Subcutaneous abdominal adipose tissue (tissue), 5 donors: ENCODE results near the gene SATL1.
"Not testable (repeated sequence)": the region's sequence is repeated elsewhere in the genome, so short reads cannot be mapped to it uniquely, and the experiment has no call there.

Experiments used
- H3K27ac ChIP-seq: one replicate; pipeline ENCODE4 v1.7.0; 2013; ENCODE audit warnings: low read depth, mild to moderate bottlenecking, inconsistent platforms, low read length, moderate library complexity
- H3K27me3 ChIP-seq, 5 donors: one replicate each; pipeline ENCODE4 v1.7.0; 2013; ENCODE audit warnings: low read length in 5 of 5, inconsistent platforms in 1 of 5; ENCODE audit not compliant: control insufficient read depth in 5 of 5, insufficient read depth in 4 of 5
- H3K36me3 ChIP-seq, 5 donors: one replicate each; pipeline ENCODE4 v1.7.0; 2013; ENCODE audit warnings: low read length in 5 of 5; ENCODE audit not compliant: control insufficient read depth in 5 of 5, insufficient read depth in 5 of 5
- H3K4me1 ChIP-seq, 5 donors: one replicate each; pipeline ENCODE4 v1.7.0; 2013; ENCODE audit warnings: low read length in 5 of 5, mild to moderate bottlenecking in 3 of 5, moderate library complexity in 1 of 5; ENCODE audit not compliant: control insufficient read depth in 5 of 5, insufficient read depth in 5 of 5
- H3K4me3 ChIP-seq, 5 donors: one replicate each; pipeline ENCODE4 v1.7.0; 2013; ENCODE audit warnings: low read length in 5 of 5, low read depth in 1 of 5
- H3K9ac ChIP-seq, 5 donors: one replicate each; pipeline ENCODE4 v1.7.0; 2013; ENCODE audit warnings: low read length in 5 of 5, mild to moderate bottlenecking in 4 of 5, moderate library complexity in 3 of 5
- H3K9me3 ChIP-seq, 5 donors: one replicate each; pipeline ENCODE4 v1.7.0; 2013; ENCODE audit warnings: low read length in 5 of 5; ENCODE audit not compliant: control insufficient read depth in 5 of 5
- donor health status: healthy.
- donor health status: healthy.
- donor health status: healthy.
- donor health status: healthy.
- donor health status: healthy.

The SATL1 gene, protein sequence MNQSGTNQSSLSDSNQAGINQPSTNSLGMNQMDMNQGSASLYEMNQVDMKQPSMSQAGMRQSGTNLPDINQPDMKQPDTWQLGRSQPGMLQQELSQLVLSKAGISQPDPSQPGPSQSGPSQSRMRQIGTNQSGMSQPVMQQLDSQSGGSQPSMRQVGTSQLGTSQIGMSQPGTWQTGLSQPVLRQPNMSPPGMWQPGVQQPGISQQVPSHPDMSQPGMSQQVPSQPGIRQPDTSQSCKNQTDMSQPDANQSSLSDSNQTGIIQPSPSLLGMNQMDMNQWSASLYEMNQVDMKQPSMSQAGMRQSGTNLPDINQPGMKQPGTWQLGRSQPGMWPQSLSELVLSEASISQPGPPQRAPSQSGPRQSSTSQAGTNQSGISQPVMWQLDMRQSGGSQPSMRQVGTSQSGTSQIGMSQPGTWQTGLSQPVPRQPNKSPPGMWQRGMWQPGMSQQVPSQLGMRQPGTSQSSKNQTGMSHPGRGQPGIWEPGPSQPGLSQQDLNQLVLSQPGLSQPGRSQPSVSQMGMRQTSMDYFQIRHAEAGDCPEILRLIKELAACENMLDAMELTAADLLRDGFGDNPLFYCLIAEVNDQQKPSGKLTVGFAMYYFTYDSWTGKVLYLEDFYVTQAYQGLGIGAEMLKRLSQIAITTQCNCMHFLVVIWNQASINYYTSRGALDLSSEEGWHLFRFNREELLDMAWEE

DNA sequence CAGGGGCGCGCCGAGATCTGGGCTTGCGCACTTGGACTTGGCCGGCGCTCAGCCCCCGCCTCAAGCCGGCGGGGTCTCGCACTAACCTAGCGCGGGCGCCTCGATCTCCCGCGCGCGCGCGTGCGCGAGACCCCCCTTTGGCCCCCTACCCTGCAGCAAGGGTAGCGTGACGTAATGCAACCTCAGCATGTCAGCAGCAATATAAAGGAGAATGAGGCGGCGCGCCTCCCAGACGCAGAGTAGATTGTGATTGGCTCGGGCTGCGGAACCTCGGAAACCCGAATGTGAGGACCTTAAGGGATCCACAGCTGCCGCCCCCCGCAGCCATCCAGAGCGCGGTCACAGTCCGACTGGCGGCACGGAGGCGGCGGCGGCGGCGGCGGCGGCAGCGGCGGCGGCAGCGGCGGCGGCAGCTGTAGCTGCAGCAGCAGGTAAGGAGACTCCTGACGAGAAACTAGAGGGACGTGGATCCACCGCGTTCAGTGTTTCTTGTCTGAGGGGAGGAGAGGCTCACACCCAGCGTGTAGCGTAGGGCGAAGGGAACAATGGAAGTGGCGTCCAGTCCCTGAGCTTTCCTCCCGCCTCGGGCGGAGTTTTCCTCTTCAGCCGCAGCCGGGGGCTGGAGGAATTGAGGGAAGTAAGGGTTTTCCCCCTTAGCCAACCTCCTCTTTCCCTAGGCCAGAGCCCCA, at the start of gene SATL1, which contains the start of gene ZNF711:
SATL1 (minus strand) TSS at position 19 of the 689 bp plus-strand sequence. CDS start 134,811 bp downstream, outside the sequence.
ZNF711 (plus strand) TSS at position 231 of the 689 bp plus-strand sequence. CDS start 3,582 bp downstream, outside the sequence.
- no peaks in the 10 kb centered on the region for H3K9me3 ChIP-seq
- no peaks in the 10 kb centered on the region for H3K36me3 ChIP-seq
- peak within 1 kb of the TSS; percentile 61 to 81 (median 70) for H3K4me3 ChIP-seq
- H3K27ac ChIP-seq = no peak within 1 kb of the TSS
- H3K9ac ChIP-seq = peak within 1 kb of the TSS in 1 of 5 donors; percentile 11
- peaks cover 0 to 8% (median 5%) of the 10 kb centered on the region in 5 donors for H3K27me3 ChIP-seq
- peaks cover 0 to 11% (median 6%) of the 10 kb centered on the region in 5 donors for H3K4me1 ChIP-seq

DNA sequence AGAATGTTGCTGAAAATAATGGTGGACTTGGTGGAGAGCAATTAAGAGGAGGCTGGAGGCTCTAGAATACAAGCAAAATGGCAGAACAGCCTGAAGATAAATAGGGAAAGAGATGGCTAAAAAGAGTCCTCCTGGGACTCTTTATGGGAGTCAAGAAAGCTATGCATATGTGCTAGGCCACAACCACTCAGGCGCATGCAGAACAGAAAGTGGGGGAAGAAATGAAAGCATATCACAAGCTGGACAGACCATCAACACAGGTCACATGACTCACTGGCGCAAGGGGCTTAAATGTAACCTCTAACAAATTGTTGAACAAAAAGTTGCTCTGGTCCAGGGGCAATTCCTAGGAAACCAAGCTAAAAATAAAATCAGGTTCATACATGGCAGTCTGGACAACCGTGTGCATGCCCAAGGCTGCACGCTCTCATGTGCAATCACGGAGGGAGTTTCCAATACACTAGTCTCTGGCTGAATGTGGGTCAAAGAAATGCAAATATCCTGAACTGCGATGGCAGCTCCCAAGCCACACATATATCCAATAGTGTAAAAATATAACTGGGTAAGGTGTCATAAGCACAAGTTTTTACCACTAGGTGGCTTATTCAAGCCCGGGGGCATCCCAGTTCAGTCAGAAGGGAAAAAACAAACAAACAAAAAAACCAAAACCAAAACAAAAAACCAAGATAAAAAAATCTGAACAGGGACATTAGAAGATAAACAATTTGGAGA, 45.6 kb upstream of the SATL1 start:
- H3K36me3 ChIP-seq = no peaks in the 10 kb centered on the region
- peaks cover 0 to 7% (median 5%) of the 10 kb centered on the region in 5 donors for H3K9me3 ChIP-seq
- H3K27me3 ChIP-seq = no peaks in the 10 kb centered on the region
- H3K4me3 ChIP-seq = no peak overlapping the region
- H3K4me1 ChIP-seq = no peaks in the 10 kb centered on the region
- no peak overlapping the region for H3K27ac ChIP-seq
- H3K9ac ChIP-seq = no peak overlapping the region

DNA sequence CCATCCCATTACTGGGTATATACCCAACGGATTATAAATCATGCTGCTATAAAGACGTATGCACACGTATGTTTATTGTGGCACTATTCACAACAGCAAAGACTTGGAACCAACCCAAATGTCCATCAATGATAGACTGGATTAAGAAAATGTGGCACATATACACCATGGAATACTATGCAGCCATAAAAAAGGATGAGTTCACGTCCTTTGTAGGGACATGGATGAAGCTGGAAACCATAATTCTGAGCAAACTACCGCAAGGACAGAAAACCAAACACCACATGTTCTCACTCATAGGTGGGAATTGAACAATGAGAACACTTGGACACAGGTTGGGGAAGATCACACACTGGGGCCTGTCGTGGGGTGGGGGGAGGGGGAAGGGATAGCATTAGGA, 41.7 kb upstream of the SATL1 start:
- not testable (repeated sequence) for H3K36me3 ChIP-seq, H3K9me3 ChIP-seq, H3K27ac ChIP-seq, H3K9ac ChIP-seq, H3K27me3 ChIP-seq, H3K4me1 ChIP-seq, H3K4me3 ChIP-seq

DNA sequence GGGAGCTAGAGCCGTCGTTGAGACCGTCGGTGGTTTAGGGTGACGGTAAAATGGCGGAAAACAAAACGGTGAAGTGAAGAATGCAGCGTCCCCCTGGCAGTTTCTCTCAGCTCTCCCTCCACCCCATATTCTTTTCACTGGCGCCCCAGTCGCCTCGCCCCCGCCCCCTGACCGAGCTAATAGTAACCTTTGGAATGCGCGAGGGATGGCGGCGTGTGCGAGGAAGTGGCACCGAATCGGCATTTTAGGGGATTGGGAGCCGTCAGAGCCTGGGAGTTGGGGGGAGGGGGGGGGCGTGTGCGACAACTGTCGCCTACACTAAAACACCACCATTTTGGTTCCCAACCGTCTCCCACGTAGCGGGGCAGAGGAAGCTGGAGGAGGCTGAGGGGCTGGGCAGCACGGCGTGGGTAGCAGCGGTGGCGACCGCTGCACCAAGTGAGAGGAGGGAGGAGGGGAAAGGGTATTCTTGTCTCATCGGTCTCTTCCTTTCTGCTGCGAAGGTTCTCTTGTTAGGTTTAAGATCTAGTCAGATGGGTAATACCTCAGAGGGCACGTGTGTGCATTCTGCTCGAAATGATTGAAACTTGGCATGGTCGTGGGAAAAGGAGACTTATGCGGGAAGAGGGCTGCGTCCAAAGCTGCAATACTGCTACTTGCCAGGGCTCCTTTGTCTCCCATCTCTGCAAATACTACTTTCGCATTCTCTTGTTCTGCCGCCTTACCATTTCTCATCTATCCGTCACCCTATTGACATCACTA, 1.1 kb upstream of the SATL1 start:
- no peaks in the 10 kb centered on the region for H3K9me3 ChIP-seq
- no peak overlapping the region for H3K27ac ChIP-seq
- H3K9ac ChIP-seq = peak overlapping the region in 2 of 5 donors; percentile 11 to 35
- H3K4me1 ChIP-seq = peaks cover 0 to 11% (median 6%) of the 10 kb centered on the region in 5 donors
- peaks cover 0 to 8% (median 5%) of the 10 kb centered on the region in 5 donors for H3K27me3 ChIP-seq
- no peaks in the 10 kb centered on the region for H3K36me3 ChIP-seq
- H3K4me3 ChIP-seq = peak overlapping the region; percentile 61 to 81 (median 70)

DNA sequence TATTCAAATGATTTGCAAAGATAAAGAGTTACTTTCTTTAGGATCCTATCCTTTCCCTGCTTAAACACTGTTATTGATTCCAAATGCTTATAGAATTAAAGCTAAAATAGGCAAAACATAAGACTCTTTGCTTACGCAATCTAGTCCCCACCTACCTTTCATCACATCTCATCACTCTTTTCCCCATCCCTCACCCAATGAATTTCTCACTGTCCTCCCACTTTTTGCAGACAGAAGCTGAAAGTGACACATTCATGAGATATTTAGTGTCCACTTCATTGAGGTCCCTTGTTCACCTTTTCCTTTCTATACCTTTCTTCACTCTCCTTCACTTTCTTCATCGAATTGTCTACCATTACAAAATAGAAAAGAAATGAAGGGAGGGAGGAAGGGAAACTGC, 424 bp downstream of the SATL1 start:
- Histone ChIP-seq H3K27me3 (peaks cover 0 to 8% (median 5%) of the 10 kb centered on the region in 5 donors), H3K27ac (no peak overlapping the region), H3K9me3 (peaks cover 0 to 2% (median 0%) of the 10 kb centered on the region in 5 donors), H3K4me3 (peak overlapping the region in 1 of 5 donors; percentile 57), H3K36me3 (no peaks in the 10 kb centered on the region), H3K9ac (no peak overlapping the region), H3K4me1 (peaks cover 0 to 11% (median 6%) of the 10 kb centered on the region in 5 donors)

DNA sequence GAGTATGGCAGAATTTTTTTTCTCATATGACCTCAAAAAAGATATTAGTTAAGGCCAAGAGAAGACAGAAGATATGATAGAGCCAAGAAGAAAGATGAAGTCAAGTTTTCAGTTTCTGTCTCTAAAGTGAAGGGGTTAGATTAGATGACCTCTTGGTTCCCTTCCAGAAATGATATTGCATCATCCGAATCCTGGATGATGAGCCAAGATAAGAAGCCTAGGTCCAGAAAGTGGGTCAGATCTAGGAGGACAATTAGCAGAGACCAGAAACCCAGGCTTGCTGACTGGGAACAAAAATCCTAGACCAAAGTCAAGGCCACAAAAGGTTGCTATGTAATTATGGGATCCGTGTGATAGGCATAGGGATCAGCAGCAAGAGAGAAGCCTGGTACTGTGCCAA, 20.2 kb downstream of the SATL1 start:
- no peaks in the 10 kb centered on the region for H3K4me1 ChIP-seq
- H3K9me3 ChIP-seq = peaks cover 0 to 4% (median 0%) of the 10 kb centered on the region in 5 donors
- no peak overlapping the region for H3K9ac ChIP-seq
- no peak overlapping the region for H3K4me3 ChIP-seq
- no peak overlapping the region for H3K27ac ChIP-seq
- H3K27me3 ChIP-seq = peaks cover 0 to 4% (median 0%) of the 10 kb centered on the region in 5 donors
- H3K36me3 ChIP-seq = no peaks in the 10 kb centered on the region

DNA sequence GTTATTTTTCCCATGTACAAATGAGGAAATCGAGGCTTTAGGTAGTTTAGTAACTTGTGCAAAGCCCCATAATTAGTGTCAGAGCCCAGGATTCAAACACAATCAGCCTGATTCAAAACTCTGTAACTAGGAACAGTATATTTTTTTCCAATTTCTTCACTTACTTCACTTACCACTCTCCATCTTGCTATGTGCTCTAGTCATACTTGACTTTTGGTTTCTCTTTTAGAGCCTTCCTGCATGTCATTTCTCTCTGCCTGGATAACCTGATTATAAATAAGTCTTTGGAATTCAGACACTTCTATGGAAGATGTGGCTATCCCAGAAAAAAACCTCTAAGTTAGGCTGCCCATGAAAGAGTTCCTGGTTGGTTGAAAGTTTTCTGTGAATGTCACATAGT, 22.2 kb downstream of the SATL1 start:
- Histone ChIP-seq H3K27ac (no peak overlapping the region), H3K9ac (no peak overlapping the region), H3K4me1 (no peaks in the 10 kb centered on the region), H3K27me3 (peaks cover 0 to 4% (median 0%) of the 10 kb centered on the region in 5 donors), H3K4me3 (no peak overlapping the region), H3K36me3 (no peaks in the 10 kb centered on the region), H3K9me3 (no peaks in the 10 kb centered on the region)

DNA sequence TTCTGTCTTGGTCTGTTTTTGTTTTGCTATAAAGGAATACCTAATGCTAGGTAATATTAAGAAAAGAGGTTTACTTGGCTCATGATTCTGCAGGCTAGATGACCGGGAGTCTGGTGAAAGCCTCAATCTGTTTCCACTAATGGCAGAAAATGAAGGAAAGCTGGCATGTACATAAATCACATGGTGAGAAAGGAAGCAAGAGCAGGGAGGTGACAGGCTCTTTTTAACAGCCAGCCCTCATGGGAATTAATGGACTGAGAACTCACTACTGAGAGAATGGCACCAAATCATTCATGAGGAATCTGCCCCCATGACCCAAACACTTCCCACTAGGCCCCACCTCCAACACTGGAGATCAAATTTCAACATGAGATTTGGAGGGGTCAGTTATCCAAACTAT, 27.6 kb downstream of the SATL1 start:
- Histone ChIP-seq H3K4me3 (no peak overlapping the region), H3K27ac (no peak overlapping the region), H3K9ac (no peak overlapping the region), H3K4me1 (no peaks in the 10 kb centered on the region), H3K36me3 (no peaks in the 10 kb centered on the region), H3K27me3 (peaks cover 0 to 4% (median 0%) of the 10 kb centered on the region in 5 donors), H3K9me3 (no peaks in the 10 kb centered on the region)
